Trophoblast cell (in vitro differentiated cells and primary cell): ENCODE results near the gene VASP.

Experiments
- DNase-seq, 2 donors: peaks; one replicate each; pipeline ENCODE4 v3.0.0-alpha.2; 2016
- H2AFZ ChIP-seq: 2 replicates; pipeline ENCODE4 v1.6.1; 2013; ENCODE audit warnings: low read length, moderate library complexity, mild to moderate bottlenecking; ENCODE audit not compliant: insufficient read depth, poor library complexity
- H2AK5ac ChIP-seq: 2 replicates; pipeline ENCODE4 v1.6.1; 2013; ENCODE audit warnings: mild to moderate bottlenecking, low read length
- H2BK120ac ChIP-seq: 2 replicates; pipeline ENCODE4 v1.6.1; 2013; ENCODE audit warnings: low read length, mild to moderate bottlenecking, moderate library complexity; ENCODE audit not compliant: insufficient read depth, poor library complexity
- H2BK12ac ChIP-seq: 2 replicates; pipeline ENCODE4 v1.6.1; 2013; ENCODE audit warnings: mild to moderate bottlenecking, low read length, moderate library complexity
- H2BK5ac ChIP-seq: 2 replicates; pipeline ENCODE4 v1.6.1; 2013; ENCODE audit warnings: low read length, low read depth, moderate library complexity, mild to moderate bottlenecking; ENCODE audit not compliant: poor library complexity
- H3K14ac ChIP-seq: 2 replicates; pipeline ENCODE4 v1.6.1; 2013; ENCODE audit warnings: mild to moderate bottlenecking, low read length
- H3K18ac ChIP-seq: 2 replicates; pipeline ENCODE4 v1.6.1; 2013; ENCODE audit warnings: mild to moderate bottlenecking, low read length
- H3K23ac ChIP-seq: 2 replicates; pipeline ENCODE4 v1.6.1; 2013; ENCODE audit warnings: low read length
- H3K27ac ChIP-seq: 2 replicates; pipeline ENCODE4 v1.5.1; 2013; ENCODE audit warnings: low read depth, mild to moderate bottlenecking, inconsistent platforms, low read length, moderate library complexity
- H3K27me3 ChIP-seq: 2 replicates; pipeline ENCODE4 v1.6.1; 2013; ENCODE audit warnings: inconsistent platforms, mild to moderate bottlenecking, low read length, moderate library complexity; ENCODE audit not compliant: insufficient read depth
- H3K36me3 ChIP-seq, 2 experiments: 1 replicate in 1 of 2; 2 replicates in 1 of 2; pipeline ENCODE4 v1.6.1; 2013; ENCODE audit warnings: low read length in 2 of 2, mild to moderate bottlenecking in 2 of 2, moderate library complexity in 1 of 2; ENCODE audit not compliant: insufficient read depth in 2 of 2, control insufficient read depth in 1 of 2
- H3K4ac ChIP-seq: 2 replicates; pipeline ENCODE4 v1.6.1; 2013; ENCODE audit warnings: low read depth, mild to moderate bottlenecking, low read length, moderate library complexity
- H3K4me1 ChIP-seq, 2 experiments: 1 replicate in 1 of 2; 2 replicates in 1 of 2; pipeline ENCODE4 v1.6.1; 2013; ENCODE audit warnings: low read length in 2 of 2, mild to moderate bottlenecking in 2 of 2, moderate library complexity in 1 of 2; ENCODE audit not compliant: insufficient read depth in 2 of 2, control insufficient read depth in 1 of 2
- H3K4me2 ChIP-seq: 2 replicates; pipeline ENCODE4 v1.6.1; 2013; ENCODE audit warnings: inconsistent platforms, mild to moderate bottlenecking, low read length, moderate library complexity
- H3K4me3 ChIP-seq: 2 replicates; pipeline ENCODE4 v1.5.1; 2013; ENCODE audit warnings: mild to moderate bottlenecking, low read depth, low read length, inconsistent platforms
- H3K79me1 ChIP-seq: one replicate; pipeline ENCODE4 v1.6.1; 2013; ENCODE audit warnings: low read length
- H3K79me2 ChIP-seq: 2 replicates; pipeline ENCODE4 v1.6.1; 2013; ENCODE audit warnings: low read length, mild to moderate bottlenecking; ENCODE audit not compliant: control insufficient read depth, insufficient read depth, poor library complexity
- H3K9ac ChIP-seq: 2 replicates; pipeline ENCODE4 v1.6.1; 2013; ENCODE audit warnings: mild to moderate bottlenecking, low read length
- H3K9me3 ChIP-seq: 2 replicates; pipeline ENCODE4 v1.6.1; 2013; ENCODE audit warnings: low read depth, mild to moderate bottlenecking, control low read depth, inconsistent platforms, low read length; ENCODE audit not compliant: insufficient read depth
- H4K12ac ChIP-seq: 2 replicates; pipeline ENCODE4 v1.6.1; 2013; ENCODE audit warnings: low read depth, mild to moderate bottlenecking, low read length, moderate library complexity
- H4K8ac ChIP-seq: 2 replicates; pipeline ENCODE4 v1.6.1; 2013; ENCODE audit warnings: low read depth, mild to moderate bottlenecking, low read length, moderate library complexity
- H4K91ac ChIP-seq: one replicate; pipeline ENCODE4 v1.6.1; 2013; ENCODE audit warnings: low read depth, mild to moderate bottlenecking, low read length, moderate library complexity
- WGBS: extraction: QIAGEN DNeasy Blood & Tissue Kit; methylation state at CpG from one replicate; pipeline ENCODE4 v1.1.7; 2013; ENCODE audit warnings: missing lambda C conversion rate; ENCODE audit not compliant: insufficient read length, insufficient coverage; ENCODE audit errors: extremely low coverage; 5-methylcytosine and 5-hydroxymethylcytosine counted together

Gene VASP

DNA sequence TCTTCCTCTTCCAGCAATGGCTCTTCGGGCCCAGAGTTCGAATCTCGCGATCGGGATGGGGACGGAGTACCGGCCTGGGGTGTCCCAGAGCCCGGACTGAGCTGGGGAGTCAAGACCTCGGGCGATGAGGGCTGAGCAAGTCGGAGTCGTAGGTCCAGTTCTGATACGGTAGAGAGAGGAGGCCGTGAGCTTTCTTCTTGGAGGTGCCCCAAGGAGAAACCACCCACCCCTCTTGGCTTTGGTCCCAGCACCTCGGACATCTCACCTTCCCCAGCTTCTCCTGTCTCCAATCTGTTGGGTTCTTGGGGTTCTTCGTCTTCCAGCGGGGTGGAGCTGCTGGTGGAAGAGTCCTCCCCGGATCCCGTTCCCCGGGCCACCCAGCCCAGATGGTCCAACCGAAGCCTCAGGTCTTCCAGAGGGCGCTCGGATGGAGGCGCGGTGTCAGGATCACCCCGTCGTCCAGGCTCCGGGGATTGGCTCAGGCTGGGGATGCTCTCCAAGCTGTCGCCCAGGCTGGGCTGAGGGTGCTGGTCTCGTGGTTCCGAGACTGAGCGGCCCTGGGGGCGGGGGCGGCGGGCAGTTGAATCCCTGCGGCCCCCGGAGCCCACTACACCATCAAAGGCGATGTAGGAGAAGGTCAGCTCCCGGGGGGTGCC is 12.9 kb upstream of the VASP start:
- no peak overlapping the region for H3K27ac ChIP-seq
- H2BK120ac ChIP-seq = no peak overlapping the region
- H3K4me2 ChIP-seq = no peak overlapping the region
- H2BK12ac ChIP-seq = no peak overlapping the region
- no peak for DNase-seq
- H3K36me3 ChIP-seq = peaks cover 9 to 10% of the 10 kb centered on the region in 2 experiments
- H3K18ac ChIP-seq = no peak overlapping the region
- peaks cover 19 to 25% of the 10 kb centered on the region in 2 experiments for H3K4me1 ChIP-seq
- H3K23ac ChIP-seq = no peak overlapping the region
- no peak overlapping the region for H3K14ac ChIP-seq
- no peak overlapping the region for H4K12ac ChIP-seq
- no CpG with 5 or more reads among the region's 39 CpGs for WGBS
- peaks cover 8% of the 10 kb centered on the region for H3K79me1 ChIP-seq
- no peak overlapping the region for H4K91ac ChIP-seq
- H2AK5ac ChIP-seq = no peak overlapping the region
- H3K27me3 ChIP-seq = peaks cover 17% of the 10 kb centered on the region
- H3K9me3 ChIP-seq = peaks cover 7% of the 10 kb centered on the region
- H4K8ac ChIP-seq = no peak overlapping the region
- no peak overlapping the region for H2AFZ ChIP-seq
- H3K4ac ChIP-seq = no peak overlapping the region
- no peak overlapping the region for H3K4me3 ChIP-seq
- peaks cover 2% of the 10 kb centered on the region for H3K79me2 ChIP-seq
- no peak overlapping the region for H3K9ac ChIP-seq
- no peak overlapping the region for H2BK5ac ChIP-seq

GRCh38 chr19:45495178-45495577 is 12.1 kb upstream of the VASP start:
- Histone ChIP-seq H3K36me3 (peaks cover 9 to 10% of the 10 kb centered on the region in 2 experiments), H2BK5ac (no peak overlapping the region)
- no CpG with 5 or more reads among the region's 5 CpGs for WGBS

DNA sequence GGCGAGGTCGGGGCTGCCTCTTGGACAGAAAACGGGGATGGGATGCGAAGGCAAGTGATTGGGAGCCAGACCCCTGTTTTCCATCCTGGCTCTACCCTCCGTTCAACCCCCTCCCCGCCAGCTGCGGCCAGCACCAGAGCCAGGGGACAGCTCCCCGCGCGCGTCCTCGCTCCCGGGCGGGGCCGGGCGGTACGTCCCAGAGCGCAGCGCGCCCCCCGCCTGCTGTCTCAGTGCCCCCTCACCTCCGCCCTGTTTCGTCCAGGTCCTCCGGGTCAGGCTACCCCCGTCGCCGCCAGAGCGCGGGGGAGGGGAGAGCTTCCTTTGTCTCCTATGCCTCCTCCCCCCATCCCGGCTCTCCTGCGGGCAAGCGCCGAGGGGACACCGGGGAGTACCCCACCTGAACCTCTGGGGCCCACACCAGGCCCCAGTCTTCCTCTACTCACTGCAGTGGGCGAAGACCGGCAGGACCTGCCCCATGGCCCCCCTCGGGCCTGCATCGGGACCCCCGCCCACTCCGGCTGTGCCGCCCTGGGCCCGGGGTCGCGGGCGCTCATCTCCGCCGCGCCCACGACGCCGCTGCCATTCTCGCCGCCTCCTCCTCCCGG is 10.8 kb upstream of the VASP start:
- Histone ChIP-seq H2AFZ (peak overlapping the region; percentile 73), H3K23ac (no peak overlapping the region), H2BK12ac (no peak overlapping the region), H3K9ac (peak overlapping the region; percentile 16), H2AK5ac (no peak overlapping the region), H3K4ac (no peak overlapping the region), H3K4me1 (peaks cover 21 to 25% of the 10 kb centered on the region in 2 experiments), H3K79me2 (peaks cover 2% of the 10 kb centered on the region), H3K18ac (no peak overlapping the region), H3K36me3 (peaks cover 9 to 10% of the 10 kb centered on the region in 2 experiments), H3K9me3 (peaks cover 7% of the 10 kb centered on the region), H3K4me3 (peak overlapping the region; percentile 76), H2BK5ac (no peak overlapping the region), H4K91ac (peak overlapping the region; percentile 63), H4K12ac (no peak overlapping the region), H4K8ac (peak overlapping the region; percentile 23), H3K14ac (no peak overlapping the region), H2BK120ac (no peak overlapping the region), H3K79me1 (peaks cover 8% of the 10 kb centered on the region), H3K4me2 (peak overlapping the region; percentile 99), H3K27ac (peak overlapping the region; percentile 29), H3K27me3 (peaks cover 20% of the 10 kb centered on the region)
- DNase-seq = no peak
- no CpG with 5 or more reads among the region's 54 CpGs for whole genome bisulfite sequencing

More at GRCh38 chr19:45495178-45495577, 12.1 kb upstream of the VASP start:
- Histone ChIP-seq H2AK5ac (no peak overlapping the region), H3K18ac (no peak overlapping the region), H3K27ac (no peak overlapping the region), H3K27me3 (peaks cover 20% of the 10 kb centered on the region), H3K4me3 (no peak overlapping the region), H3K79me2 (peaks cover 2% of the 10 kb centered on the region), H3K9me3 (peaks cover 7% of the 10 kb centered on the region), H3K4me2 (no peak overlapping the region), H3K9ac (no peak overlapping the region), H2BK12ac (no peak overlapping the region), H2AFZ (no peak overlapping the region), H3K23ac (no peak overlapping the region), H3K14ac (no peak overlapping the region), H2BK120ac (no peak overlapping the region), H3K4ac (no peak overlapping the region), H3K4me1 (peaks cover 21 to 25% of the 10 kb centered on the region in 2 experiments), H4K91ac (no peak overlapping the region), H4K12ac (no peak overlapping the region), H4K8ac (no peak overlapping the region), H3K79me1 (peaks cover 8% of the 10 kb centered on the region)
- no peak for DNase-seq

DNA sequence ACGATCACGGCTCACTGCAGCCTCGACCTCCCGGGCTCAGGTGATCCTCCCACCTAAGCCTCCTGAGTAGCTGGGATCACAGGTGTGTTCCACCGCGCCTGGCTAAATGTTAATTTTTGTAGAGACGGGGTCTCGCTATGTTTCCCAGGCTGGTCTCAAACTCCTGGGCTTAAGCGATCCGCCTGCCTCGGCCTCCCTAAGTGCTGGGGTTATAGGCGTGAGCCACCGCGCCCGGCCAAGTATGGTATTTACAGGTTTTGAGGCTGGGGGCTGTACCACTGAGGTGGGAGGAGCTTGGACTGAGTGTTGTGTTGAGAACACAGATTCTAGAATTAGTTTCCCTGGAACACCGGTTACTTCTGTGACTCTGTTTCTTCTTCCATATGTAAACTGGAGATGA is 9.5 kb upstream of the VASP start:
- H3K4ac ChIP-seq = no peak overlapping the region
- WGBS = no CpG with 5 or more reads among the region's 16 CpGs
- H3K9ac ChIP-seq = no peak overlapping the region
- H3K23ac ChIP-seq = no peak overlapping the region
- no peak overlapping the region for H3K4me2 ChIP-seq
- H3K27me3 ChIP-seq = peaks cover 20% of the 10 kb centered on the region
- no peak overlapping the region for H3K27ac ChIP-seq
- H2AFZ ChIP-seq = no peak overlapping the region
- peaks cover 19 to 21% of the 10 kb centered on the region in 2 experiments for H3K4me1 ChIP-seq
- H4K8ac ChIP-seq = no peak overlapping the region
- no peak overlapping the region for H3K4me3 ChIP-seq
- no peak overlapping the region for H4K12ac ChIP-seq
- H3K14ac ChIP-seq = no peak overlapping the region
- H4K91ac ChIP-seq = no peak overlapping the region
- H3K9me3 ChIP-seq = peaks cover 7% of the 10 kb centered on the region
- H2BK5ac ChIP-seq = no peak overlapping the region
- no peak overlapping the region for H2AK5ac ChIP-seq
- DNase-seq = no peak
- no peak overlapping the region for H2BK120ac ChIP-seq
- H3K36me3 ChIP-seq = peaks cover 9 to 10% of the 10 kb centered on the region in 2 experiments
- H2BK12ac ChIP-seq = no peak overlapping the region
- H3K18ac ChIP-seq = no peak overlapping the region
- peaks cover 2% of the 10 kb centered on the region for H3K79me2 ChIP-seq
- H3K79me1 ChIP-seq = peaks cover 6% of the 10 kb centered on the region
